NT2/D1 (cell line): Measurements from ENCODE around the gene SH3RF2.

Experiments
- DNase-seq: peaks from one replicate; pipeline ENCODE4 v3.0.0-alpha.2; 2011; ENCODE audit warnings: low read depth, low spot score
- H3K27me3 ChIP-seq: 2 replicates; pipeline ENCODE4 v1.6.0; 2011; ENCODE audit warnings: mild to moderate bottlenecking; ENCODE audit not compliant: insufficient read length, insufficient read depth
- H3K36me3 ChIP-seq: 2 replicates; pipeline ENCODE4 v1.6.1; 2011; ENCODE audit warnings: mild to moderate bottlenecking, low read length, mixed read lengths; ENCODE audit not compliant: insufficient read depth, insufficient read length
- H3K4me1 ChIP-seq: 2 replicates; pipeline ENCODE4 v1.5.1; 2011; ENCODE audit not compliant: insufficient read depth, insufficient read length
- H3K4me3 ChIP-seq: 2 replicates; pipeline ENCODE4 v1.5.1; 2011; ENCODE audit warnings: low read depth; ENCODE audit not compliant: insufficient read length
- H3K9ac ChIP-seq: 2 replicates; pipeline ENCODE4 v1.6.0; 2011; ENCODE audit warnings: low read depth; ENCODE audit not compliant: insufficient read length
- H3K9me3 ChIP-seq: 2 replicates; pipeline ENCODE4 v1.5.1; 2011; ENCODE audit warnings: mild to moderate bottlenecking, low read length; ENCODE audit not compliant: insufficient read depth
- SUZ12 ChIP-seq: IDR thresholded peaks from 2 replicates; pipeline ENCODE4 v1.6.1; 2011; ENCODE audit not compliant: insufficient read length, insufficient read depth; ENCODE audit errors: extremely low read depth
- YY1 ChIP-seq: IDR thresholded peaks from 2 replicates; pipeline ENCODE4 v1.6.1; 2011; ENCODE audit not compliant: insufficient read length, insufficient read depth
- ZNF274 ChIP-seq: IDR thresholded peaks from 2 replicates; pipeline ENCODE4 v1.6.1; 2011; ENCODE audit warnings: mild to moderate bottlenecking, low read depth, low read length

The SH3RF2 gene

DNA sequence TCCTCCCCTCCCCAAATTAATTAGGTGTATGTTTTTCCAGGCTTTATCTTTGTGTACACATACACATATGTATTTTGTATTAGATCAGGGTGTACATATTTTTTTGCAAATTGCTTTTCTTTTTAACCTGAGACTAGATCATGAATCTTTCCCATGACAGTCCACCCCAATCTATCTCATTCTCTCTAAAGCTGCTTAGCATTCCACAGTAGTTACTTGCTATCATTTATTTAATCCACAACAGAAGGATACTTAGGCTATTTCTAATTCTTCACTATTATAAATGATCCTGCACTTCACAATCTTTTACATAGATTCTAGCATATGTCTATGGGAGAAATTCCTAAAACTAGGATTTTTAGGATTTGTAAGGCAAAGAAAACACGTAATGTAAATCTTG lies 43.9 kb downstream of the SH3RF2 start:
- H3K4me1 ChIP-seq = no peaks in the 10 kb centered on the region
- no peaks in the 10 kb centered on the region for H3K36me3 ChIP-seq
- no peak overlapping the region for H3K9ac ChIP-seq
- no peak for DNase-seq
- no peaks in the 10 kb centered on the region for H3K27me3 ChIP-seq
- TF ChIP-seq SUZ12 (no peak), ZNF274 (no peak), YY1 (no peak)
- no peaks in the 10 kb centered on the region for H3K9me3 ChIP-seq
- H3K4me3 ChIP-seq = no peak overlapping the region

DNA sequence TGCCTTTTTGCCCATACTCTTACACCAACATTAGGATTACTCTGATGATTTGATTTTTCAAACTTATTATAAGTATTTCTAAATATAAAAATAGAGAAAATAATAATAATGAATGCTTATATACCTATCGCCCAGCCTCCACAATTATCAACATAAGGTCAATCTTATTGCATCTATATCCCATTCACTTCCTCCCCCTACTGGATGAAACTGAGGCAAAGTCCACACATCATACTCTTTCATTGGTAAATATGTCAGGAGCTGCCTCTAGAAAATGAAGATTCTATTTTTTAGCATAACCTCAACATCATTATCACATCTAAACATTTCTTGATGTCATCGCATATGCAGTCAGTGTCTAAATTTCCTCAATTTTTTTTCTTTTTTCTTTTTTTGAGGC lies 44.3 kb downstream of the SH3RF2 start:
- Histone ChIP-seq H3K36me3 (no peaks in the 10 kb centered on the region), H3K9ac (no peak overlapping the region), H3K9me3 (no peaks in the 10 kb centered on the region), H3K27me3 (no peaks in the 10 kb centered on the region), H3K4me1 (no peaks in the 10 kb centered on the region), H3K4me3 (no peak overlapping the region)
- no peak for DNase-seq
- TF ChIP-seq SUZ12 = no peak
- TF ChIP-seq YY1 = no peak
- TF ChIP-seq ZNF274 = no peak

DNA sequence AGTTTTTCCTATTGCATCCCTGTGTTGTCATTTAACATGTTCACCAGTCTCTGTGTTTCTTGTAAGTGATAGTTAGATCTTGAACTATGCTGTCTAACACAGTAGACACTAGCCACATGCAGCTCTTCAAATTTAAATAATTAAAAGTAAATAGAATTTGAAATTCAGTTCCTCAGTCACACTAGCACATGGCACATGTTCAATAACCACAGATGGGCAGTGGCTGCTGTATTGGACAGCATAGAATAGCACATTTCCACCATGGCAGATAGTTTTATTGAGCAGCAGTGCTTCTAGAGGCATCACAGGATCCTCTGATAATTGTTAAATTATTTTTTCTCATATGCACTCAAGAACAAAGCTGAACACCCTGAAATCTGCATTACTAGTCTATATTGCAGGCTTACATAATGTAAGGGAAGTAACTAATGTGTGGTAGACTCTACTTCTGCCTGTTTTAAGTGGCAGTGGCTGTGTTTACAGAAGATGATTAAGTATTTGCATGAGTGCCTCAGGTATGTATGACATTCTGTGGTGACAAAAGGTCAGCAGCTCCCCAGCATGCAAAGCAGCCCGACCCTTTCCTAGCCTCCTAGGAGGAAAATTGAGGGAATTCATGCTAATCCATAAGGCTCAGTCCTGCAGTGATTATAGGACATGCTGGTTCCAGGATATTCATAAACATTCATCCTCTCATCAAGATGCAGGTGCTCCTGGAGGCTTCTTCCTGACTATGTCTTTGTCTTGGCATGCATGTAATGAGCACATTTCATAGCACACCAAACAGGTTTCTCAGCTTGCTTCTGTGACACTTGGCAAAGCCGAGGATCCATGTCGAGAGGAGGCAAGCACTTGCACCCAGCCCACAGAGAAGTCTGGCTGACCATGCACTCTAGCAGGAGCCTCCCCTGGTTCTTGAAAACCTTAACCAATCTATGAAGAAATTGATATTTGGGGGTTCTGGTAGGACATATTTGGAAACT lies 45.5 kb downstream of the SH3RF2 start:
- H3K4me1 ChIP-seq = no peaks in the 10 kb centered on the region
- H3K27me3 ChIP-seq = no peaks in the 10 kb centered on the region
- H3K9ac ChIP-seq = no peak overlapping the region
- no peak for DNase-seq
- H3K36me3 ChIP-seq = no peaks in the 10 kb centered on the region
- no peaks in the 10 kb centered on the region for H3K9me3 ChIP-seq
- TF ChIP-seq ZNF274 = no peak
- TF ChIP-seq SUZ12 = no peak
- TF ChIP-seq YY1 = no peak
- no peak overlapping the region for H3K4me3 ChIP-seq

DNA sequence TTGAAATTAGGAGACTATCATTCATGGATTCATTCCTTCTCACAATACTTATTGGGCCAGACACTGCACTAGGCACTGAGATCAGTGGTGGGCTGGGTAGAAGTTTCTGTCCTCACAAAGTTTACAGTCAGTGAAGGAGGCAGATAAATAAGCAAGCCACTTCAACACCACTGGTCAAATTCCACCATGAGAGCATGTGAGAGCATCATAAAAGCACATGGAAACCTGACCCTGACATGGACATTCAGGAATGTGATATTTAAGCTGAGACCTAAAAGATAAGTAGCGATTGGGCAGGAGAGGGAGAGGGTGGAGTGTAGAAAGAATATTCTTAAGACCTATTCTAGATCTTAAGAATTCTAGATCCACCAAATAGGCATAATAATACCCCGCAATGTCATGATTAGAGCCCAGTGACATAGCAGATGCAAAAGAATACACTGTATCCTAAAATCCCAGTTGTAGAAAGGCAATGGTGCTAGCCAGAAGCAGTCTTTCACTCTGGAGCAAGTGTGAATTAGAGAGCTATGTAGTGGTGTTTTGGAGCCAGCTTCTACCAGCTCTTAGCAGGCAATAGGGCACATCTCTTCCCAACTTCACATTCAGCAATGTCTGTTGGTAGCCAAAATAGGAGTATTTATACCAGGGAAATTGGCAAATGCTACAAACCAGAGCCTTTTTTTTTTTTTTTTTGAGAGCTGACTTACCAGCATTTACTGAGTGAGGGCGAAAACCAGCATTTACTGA lies 46.4 kb downstream of the SH3RF2 start:
- Histone ChIP-seq H3K36me3 (no peaks in the 10 kb centered on the region), H3K4me3 (no peak overlapping the region), H3K9ac (no peak overlapping the region), H3K4me1 (no peaks in the 10 kb centered on the region), H3K9me3 (no peaks in the 10 kb centered on the region), H3K27me3 (no peaks in the 10 kb centered on the region)
- TF ChIP-seq ZNF274 (no peak), SUZ12 (no peak), YY1 (no peak)
- DNase-seq = no peak

DNA sequence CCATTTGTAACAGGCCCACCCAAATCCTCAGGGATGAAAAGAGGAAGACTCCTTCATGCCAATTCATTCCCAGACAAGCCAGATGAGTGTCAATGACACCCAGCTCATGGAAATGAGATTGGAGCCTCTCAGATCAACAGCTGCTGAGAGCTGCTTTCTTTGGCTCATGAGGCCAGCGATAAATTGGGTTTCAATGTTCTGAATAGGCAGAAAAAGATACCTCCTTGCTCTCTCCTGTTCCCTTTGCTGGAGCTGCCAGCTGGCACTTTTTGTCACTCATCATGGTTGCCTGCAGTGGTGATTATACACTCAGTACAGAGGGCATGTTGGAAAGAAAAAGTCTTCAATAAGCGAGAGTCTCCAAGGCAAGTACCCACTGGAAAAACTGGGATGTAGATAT lies 47.1 kb downstream of the SH3RF2 start:
- Histone ChIP-seq H3K4me1 (no peaks in the 10 kb centered on the region), H3K9me3 (no peaks in the 10 kb centered on the region), H3K9ac (no peak overlapping the region), H3K27me3 (no peaks in the 10 kb centered on the region), H3K36me3 (no peaks in the 10 kb centered on the region), H3K4me3 (no peak overlapping the region)
- TF ChIP-seq YY1 = no peak
- TF ChIP-seq SUZ12 = no peak
- TF ChIP-seq ZNF274 = no peak
- DNase-seq = no peak

DNA sequence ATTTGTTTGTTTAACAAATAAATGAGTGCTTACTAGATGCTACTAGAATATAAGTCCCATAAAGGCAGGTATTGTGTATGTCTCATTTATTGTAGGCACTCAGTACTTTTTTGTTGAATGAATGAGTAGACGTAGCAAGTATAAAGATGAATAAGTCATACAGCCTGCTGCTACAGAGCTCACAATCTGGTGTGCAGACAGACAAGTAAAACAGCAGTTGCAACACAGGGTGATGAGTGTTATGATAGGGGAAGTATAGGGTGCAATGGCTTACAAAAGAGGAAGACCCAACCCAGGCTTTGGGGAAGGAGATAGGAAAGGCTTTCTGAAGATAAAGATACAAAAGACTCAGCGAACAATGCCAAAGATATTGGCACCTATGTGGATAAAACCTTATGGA lies 47.7 kb downstream of the SH3RF2 start:
- Histone ChIP-seq H3K27me3 (no peaks in the 10 kb centered on the region), H3K36me3 (no peaks in the 10 kb centered on the region), H3K4me3 (no peak overlapping the region), H3K9me3 (no peaks in the 10 kb centered on the region), H3K9ac (no peak overlapping the region), H3K4me1 (no peaks in the 10 kb centered on the region)
- no peak for TF ChIP-seq SUZ12
- no peak for TF ChIP-seq ZNF274
- no peak for TF ChIP-seq YY1
- no peak for DNase-seq

DNA sequence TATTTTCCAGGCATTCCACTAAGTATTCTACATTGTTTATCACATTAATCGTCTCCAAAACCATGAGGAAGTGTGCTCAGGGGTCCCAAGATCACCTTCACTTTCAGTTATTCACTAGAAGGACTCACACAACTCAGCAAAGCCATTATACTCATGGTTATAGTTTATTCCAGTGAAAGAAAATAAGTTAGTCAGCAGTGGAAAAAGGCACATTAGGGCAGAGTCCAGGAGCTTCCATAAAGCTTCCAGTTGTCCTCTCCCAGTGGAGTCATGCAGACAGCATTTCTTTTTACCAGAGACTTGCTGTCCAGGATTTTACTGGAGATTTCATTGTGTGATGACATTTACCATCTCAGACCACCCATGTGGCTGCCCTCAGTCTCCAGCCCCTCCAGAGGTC lies 51.5 kb downstream of the SH3RF2 start:
- Histone ChIP-seq H3K9ac (no peak overlapping the region), H3K36me3 (no peaks in the 10 kb centered on the region), H3K4me3 (no peak overlapping the region), H3K9me3 (no peaks in the 10 kb centered on the region), H3K4me1 (no peaks in the 10 kb centered on the region), H3K27me3 (no peaks in the 10 kb centered on the region)
- no peak for DNase-seq
- TF ChIP-seq ZNF274 (no peak), SUZ12 (no peak), YY1 (no peak)
